Hepatocyte (in vitro differentiated cells): ENCODE data around the gene GSN.

Source experiments
- CTCF ChIP-seq: fragments of 200-600 bp; sonication (generic); IDR thresholded peaks from 2 replicates; pipeline ENCODE4 v1.5.1; 2016; ENCODE audit warnings: antibody characterized with exemption, mild to moderate bottlenecking; ENCODE audit not compliant: poor library complexity
- EZH2 ChIP-seq: fragments of 200-600 bp; sonication (generic); IDR thresholded peaks from 2 replicates; pipeline ENCODE4 v1.6.1; 2016; ENCODE audit warnings: antibody characterized with exemption, mild to moderate bottlenecking, borderline replicate concordance

- TF ChIP-seq CTCF (no peak), EZH2 (no peak)
These were observed 34.8 kb downstream of the GSN start for GRCh38 chr9:121302786-121303185.
